GM20431 (cell line): ENCODE measurements around the gene G6PC1.
"Not testable (repeated sequence)": the region's sequence is repeated elsewhere in the genome, so short reads cannot be mapped to it uniquely, and the experiment has no call there.

Experiments used
- in situ Hi-C: fragments of 300-500 bp; cut with MseI, MboI; formaldehyde crosslinking; loops from one replicate; pipeline ENCODE4 v1.15.0; 2020; ENCODE audit warnings: low sequenced_read_pairs; ENCODE audit not compliant: unreplicated experiment

G6PC1 gene

DNA sequence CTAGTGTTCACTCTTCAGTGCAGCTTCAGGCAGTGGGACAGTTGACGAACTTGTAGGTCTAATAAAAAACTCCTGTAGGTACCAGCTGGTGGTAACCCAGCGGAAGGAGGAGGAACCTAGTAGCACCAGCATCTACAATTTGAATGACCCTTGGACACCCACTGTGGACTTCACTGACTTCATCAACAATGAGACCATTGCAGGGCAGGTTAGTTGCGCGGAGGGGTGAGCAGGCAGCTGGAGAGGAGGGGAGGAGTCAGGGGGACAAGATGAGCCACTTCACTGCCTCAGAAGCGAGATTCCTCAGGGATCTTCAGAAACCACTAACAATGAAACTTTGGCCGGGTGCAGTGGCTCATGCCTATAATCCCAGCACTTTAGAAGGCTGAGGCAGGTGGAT lies 27.3 kb upstream of the G6PC1 start:
- in situ Hi-C loops, result no loop called here

DNA sequence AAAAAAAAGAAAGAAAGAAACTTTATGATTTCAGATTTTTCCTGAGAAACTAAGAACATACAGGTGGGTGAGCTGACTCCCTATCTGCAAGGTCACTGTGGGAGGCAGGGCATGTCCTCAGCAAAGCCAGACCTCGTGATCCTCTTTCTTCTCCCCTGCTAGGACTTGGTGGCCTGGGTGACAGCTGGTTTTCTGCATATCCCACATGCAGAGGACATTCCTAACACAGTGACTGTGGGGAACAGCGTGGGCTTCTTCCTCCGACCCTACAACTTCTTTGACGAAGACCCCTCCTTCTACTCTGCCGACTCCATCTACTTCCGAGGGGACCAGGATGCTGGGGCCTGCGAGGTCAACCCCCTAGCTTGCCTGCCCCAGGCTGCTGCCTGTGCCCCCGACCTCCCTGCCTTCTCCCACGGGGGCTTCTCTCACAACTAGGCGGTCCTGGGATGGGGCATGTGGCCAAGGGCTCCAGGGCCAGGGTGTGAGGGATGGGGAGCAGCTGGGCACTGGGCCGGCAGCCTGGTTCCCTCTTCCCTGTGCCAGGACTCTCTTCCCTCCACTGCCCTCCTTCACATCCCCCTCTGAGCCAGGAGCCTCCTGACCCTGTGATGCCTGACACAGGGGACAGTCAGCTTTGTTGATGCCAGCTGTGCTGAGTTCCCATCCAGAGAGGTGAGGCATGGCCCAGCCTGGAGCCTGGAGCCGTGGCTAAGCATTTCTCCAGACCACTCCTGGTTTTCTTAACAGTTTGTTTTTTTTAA lies 26.5 kb upstream of the G6PC1 start:
- in situ Hi-C loops, result not testable (repeated sequence)

DNA sequence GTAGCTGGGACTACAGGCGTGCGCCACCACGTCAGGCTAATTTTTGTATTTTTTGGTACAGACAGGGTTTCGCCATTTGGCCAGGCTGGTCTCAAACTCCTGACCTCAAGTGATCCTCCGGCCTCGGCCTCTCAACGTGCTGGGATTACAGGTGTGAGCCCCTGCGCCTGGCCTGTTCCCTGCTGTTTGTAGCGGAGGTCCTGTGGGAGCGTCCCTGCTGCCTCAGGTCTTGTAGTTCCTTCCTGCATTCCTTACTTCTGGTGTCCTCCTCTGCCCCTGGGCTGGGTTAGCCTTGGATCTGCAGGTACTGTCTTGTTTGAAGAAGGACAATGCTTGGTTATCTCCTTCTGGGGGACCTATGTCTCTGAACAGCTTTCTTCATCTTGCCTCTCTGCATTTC lies 23.6 kb upstream of the G6PC1 start:
- in situ Hi-C loops, result no loop called here

DNA sequence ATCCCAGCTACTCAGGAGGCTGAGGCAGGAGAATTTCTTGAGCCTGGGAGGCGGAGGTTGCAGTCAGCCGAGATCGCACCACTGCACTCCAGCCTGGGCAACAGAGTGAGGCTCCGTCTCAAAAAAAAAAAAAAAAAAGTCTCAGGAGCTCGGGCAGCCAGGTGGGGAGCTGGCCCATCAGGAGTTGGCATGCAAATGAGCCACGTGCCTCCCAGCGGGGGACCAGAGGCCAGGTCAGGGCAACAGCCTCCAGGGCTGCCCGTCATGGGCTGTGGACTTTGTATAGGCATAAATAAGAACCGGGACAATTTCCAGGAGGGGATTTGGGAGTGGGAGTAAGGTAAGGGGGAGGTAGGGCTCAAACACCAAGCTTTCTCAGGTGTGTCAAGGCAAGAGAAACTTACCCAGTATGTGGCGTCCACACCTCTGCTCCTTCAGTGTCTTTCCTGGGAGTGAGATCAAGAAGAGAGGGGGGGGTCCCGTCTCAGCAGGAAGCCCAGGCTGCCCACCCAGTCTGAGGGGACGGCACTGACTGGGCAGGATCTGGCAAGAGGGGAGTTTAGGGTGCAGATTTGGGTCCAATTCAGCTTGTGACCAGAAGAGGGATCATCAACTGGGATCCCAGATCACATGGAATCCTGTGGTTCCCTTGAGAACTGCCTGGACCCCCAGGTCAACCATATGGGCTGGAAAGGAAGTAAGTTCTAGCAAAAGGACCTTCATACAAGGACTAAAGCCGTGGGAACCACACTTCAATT lies 22.3 kb upstream of the G6PC1 start:
- in situ Hi-C loops, result no loop called here

DNA sequence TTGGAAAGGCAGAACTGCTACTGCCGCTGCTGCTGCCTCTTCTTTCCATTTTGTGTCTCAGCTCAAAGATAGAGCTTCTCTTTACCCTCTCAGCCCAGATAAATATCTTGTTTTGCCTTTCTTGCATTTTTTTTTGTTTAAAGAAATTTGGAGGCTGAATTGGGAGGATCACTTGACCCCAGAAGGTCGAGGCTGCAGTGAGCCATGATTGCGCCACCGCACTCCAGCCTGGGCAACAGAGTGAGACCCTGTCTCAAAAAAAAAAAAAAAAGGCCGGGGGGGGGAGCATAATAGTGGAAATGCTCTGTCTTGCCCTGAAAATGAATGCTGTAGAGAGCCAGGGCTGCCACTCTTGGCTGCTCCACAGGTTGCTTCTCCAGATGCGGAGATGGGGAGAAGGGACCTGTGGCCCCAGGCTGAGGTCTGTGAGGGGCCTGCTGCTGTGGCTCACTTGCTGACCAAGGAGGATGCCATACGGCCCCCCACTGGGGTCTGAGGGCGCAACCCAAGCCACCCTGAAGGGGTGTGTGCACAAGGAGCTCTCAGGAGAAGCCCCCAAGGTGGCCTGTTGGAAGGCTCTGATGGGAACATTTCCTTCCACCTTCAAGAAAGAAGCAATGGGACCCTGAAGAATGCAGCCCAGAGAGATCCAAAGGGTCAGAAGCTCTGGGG lies 21.5 kb upstream of the G6PC1 start:
- in situ Hi-C loops, result no loop called here

DNA sequence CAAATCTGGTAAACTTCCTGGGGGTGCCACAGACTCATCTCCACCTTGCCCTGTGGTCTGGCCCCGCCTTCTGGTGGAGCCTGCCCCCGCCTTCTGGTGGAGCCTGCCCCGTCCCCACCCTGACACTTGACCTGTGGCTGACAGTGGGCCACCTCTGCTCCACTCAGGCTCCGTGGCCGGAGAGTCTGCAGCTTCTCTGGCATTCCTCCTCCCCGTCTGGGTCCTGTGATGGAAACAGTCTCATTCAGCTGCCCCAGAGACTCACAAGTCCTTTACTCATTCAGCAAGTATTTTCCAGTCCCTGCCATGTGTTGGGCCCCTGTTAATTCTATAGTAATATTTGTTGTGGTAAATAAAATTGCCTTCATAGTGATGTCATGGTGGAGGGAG lies 21.0 kb upstream of the G6PC1 start:
- in situ Hi-C loops, result no loop called here

DNA sequence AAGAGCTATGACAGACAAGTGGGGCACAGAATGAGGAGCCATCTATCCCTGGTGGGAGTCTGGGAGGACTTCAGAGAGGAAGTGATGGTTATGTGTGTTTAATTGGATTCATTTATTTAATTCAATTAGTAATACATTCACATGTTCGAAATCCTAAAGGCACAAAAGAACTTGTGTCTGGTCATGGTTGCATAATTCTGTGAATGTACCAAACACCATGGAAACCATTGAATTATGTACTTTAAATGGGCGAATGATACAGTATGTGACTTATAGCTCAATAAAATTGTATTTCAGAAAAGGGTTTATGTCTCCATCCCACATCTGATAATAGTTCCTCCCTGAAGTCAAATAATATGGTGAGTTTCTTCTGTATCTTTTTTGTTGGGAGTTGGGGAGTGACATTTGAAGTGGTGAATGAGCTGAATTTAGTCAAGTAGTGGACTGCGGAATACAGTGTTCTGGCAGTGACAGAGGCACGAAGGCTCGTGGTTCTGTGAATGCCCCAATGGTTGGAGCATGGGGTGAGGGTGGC lies 19.8 kb upstream of the G6PC1 start:
- in situ Hi-C loops, result no loop called here

DNA sequence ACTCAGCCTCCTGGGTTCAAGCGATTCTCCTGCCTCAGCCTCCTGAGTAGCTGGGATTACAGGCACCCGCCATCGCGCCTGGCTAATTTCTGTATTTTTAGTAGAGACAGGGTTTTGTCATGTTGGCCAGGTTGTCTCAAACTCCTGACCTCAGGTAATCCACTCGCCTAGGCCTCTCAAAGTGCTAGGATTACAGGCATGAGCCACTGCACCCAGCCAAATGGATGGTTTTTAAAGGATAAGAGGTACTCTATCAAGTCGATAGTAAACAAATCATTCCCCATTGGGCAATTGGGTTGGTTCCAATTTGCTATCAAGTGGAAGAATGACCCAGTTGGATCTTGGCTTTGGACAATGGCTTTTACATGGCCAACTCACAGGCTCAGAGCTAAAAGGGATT lies 18.9 kb upstream of the G6PC1 start:
- in situ Hi-C loops, result not testable (repeated sequence)

DNA sequence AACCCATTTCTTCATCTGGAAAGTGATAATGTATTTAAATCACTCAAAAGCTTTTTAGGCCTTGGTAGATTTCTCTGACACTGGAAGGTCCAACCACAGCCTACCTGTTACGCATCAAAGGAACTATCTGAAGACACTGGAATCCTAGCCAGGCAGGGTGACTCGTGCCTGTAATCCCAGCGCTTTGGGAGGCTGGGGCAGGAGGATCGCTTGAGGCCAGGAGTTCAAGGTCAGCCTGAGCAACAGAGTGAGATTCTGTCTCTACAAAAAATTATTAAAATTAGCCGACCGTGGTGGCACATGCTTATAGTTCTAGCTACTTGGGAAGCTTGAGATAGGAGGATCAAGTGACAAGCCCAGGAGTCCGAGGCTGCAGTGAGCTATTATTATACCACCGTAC lies 18.4 kb upstream of the G6PC1 start:
- in situ Hi-C loops, result no loop called here

DNA sequence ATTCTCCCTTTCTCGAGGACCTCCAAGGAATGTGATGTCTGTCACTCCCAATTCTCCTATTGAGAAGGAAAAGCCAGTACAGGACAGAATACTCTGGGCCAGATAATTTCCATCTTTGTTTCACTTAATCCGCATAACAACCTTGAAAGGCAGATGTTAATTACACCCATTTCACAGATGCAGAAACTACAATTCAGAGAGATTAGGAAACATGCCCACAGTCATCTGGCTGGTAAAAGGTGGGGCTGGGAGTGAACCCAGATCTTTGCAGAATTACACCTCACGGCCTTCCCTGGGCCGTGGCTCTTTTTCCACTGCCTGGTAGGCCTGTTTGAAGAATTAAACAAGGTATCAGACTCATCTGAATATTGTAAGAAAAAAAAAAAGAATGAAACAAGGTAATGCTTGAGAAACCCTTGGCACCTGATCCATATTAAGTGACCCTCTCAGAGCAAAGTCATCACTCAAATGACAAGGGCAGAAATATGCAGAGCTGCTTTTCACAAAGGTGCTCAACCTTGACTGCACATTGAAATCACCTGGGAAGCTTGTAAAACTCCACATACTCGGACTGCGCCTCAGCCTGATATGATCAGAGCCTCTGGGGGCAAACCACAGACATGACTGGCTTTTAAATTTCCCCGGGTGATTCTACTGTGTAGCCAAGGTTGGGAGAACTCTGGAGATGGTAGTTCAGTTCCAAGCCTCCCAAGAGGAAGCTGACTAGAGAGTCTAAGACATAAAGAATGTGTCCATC lies 16.6 kb upstream of the G6PC1 start:
- in situ Hi-C loops, result no loop called here

DNA sequence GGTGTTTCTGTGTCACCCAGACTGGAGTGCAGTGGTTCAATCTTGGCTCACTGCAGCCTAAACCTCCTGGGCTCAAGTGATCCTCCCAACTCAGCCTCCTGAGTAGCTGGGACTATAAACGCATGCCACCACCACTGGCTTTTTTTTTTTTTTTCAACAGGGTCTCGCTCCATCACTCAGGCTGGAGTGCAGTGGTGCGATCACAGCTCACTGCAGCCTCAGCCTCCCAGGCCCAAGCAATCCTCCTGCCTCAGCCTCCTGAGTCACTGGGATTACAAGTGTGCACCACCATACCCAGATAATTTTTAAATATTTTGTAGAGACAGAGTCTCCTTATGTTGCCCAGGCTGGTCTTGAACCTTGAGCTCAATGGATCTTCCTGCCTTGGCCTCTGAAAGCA lies 14.8 kb upstream of the G6PC1 start:
- in situ Hi-C loops, result not testable (repeated sequence)

DNA sequence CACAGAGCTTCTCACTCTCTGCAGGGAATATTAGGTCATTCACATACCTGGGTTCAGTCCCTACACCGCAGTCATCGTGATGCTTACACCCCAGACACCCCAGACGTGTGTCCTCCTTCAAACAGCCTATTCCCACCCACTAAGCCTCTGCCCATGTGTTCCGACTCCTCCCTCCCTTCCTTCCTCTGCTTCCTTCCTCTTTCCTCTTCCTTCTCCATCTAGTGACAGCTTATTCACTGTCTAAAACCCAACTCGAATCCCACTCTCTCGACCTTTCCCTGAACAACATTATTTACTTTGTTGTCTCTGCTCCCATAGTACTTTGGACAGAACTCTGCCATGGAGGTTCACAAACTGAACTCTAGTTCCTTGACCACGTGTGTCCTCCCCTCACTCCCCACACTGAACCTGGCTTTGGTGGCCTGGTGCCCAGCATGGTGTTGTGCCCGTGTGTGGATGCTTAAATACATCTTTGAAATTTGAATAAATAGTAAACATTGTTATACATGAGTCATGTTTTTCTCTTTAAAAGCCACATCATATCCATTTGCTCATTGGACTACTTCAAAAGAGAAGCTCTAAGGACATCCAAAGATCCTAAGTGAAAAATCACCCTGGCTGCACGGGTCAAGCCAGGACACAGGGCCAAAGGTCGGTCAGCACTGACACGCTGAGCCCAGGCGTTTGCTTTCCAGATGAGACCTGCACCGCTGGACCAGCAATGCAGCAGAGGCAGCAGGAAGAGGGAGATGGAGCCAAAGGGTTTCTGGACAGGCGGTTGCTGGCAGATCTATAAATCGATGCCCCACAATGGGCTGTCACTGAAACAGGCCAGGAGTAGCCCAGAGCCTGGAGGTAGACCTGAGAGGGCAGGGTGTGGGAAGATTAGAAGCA lies 14.1 kb upstream of the G6PC1 start:
- in situ Hi-C loops, result no loop called here

DNA sequence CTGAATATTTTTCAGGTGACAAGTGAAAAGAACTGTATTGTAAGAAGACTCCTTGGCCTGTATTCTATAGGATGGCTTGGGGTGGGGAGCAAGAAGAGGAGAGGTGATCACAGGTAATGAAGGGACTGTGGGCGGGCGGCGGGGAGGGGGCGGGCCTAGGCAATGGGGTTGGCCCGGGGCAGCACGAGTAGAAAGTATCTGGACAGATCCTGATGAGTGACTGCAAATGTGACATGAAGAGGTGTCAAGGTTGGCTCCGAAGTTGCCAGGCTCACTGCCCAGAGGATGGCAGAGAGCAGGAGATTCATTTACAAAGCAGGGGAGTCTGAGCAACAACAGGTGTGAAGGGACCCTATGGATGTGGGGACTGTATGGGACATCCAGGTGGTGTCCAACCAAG lies 10.8 kb upstream of the G6PC1 start:
- in situ Hi-C loops, result no loop called here

DNA sequence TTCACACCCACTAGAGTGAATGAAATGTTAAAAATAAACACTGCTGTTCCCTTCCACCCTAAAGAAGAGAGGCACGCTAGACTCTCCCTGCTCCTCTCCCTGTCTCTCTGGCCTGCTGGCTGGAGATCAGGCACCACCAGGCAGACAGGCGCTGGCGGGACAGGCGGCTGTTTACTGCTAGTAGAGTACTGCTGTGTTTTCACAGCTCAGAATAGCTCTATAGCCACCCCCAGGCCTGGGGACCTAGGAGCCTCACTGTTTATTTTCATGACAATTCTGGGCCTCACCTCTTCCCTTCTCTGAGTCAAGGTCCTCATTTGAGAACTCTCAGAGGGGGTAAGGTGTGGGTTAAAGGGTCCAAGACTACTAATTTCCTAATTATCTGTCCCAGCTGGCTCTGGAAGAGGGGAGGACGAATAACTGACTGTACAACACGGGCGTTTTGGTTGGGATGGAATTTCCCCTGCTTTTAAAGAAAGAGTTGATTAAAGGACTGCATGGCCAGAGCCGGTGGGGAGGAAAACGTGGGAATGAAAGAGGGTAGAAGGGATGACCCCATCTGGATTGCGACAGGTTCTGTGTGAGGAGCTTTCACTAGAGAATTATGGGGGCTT lies 9.0 kb upstream of the G6PC1 start:
- in situ Hi-C loops, result no loop called here

DNA sequence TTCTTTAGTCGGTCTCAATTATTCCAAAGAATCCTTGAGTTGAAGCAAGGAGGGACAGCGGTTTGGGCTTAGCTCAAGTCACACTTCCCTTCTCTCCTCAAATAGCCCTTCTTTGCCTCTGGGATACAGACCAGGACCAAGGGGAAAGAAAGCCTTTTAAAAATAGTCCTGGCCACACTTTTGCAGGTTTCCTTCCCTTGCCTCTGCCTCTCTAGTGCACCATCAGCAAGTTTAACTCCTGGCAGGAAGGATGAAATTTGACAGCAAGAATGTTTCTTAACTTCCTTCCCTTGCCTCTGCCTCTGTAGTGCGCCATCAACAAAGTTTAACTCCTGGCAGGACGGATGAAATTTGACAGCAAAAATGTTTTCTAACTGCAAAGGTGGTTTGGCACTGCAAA lies 7.2 kb upstream of the G6PC1 start:
- in situ Hi-C loops, result no loop called here

DNA sequence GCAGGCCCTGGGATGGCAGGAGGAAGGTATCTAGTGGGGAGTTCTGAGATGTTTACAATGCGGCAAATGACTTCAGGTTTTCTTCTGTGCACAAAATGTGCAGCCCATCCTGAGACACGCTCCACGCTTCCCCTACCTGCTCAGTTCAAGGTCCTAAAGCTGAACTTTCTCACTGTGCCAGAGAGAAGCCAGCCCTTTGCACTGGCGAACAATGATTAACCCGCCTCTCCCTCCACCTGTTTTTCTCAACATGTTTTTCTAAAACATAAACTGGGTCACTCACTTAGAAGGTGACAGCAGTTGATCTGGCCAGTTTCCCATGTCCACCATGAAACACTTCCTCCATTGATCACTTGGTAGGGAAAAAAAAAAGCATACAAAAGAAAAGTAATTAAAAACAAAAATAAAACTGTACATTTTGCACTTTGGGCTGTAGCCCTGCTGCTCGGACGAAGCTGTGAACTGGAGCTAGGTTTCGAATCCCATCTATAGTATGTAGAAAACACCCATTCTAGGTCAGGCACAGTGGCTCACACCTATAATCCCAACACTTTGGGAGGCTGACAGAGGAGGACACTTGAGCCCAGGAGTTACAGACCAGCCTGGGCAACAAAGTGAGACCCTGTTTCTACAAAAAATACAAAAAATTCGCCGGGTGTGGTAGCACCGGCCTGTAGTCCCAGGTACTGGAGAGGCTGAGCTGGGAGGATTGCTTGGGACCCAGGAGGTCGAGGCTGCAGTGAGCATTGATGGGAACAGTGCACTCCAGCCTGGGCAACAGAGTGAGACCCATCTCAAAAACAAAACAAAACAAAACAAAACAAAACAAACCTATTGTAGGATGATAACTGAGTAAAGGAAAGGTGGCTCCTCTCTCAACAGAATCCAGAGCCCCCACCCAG lies 6.1 kb upstream of the G6PC1 start:
- in situ Hi-C loops, result no loop called here

DNA sequence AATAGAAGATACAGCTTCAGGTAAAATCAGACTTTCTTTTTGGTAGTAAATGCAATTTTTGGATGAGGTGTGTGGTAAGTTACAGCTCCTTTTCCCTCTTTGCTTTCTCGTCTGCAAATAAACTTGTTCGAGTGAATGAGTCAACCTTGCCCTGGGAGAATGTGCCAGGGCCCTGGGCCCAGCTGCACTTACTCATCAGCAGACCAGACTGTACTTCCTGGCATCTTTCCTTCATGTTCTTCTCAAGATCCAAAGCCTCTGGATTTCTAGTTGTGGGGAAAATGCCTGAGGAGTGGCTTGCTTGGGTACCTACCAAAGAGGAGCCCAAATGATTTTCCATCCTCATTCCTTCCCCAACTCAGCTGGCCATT lies 5.4 kb upstream of the G6PC1 start:
- in situ Hi-C loops, result no loop called here
